ENCODE measurements around the gene CDC42. TPM values are rescaled to one million over a fixed set of nuclear protein-coding genes. Genes with fewer than 3 reads are reported as not detected.

CDC42 gene
- total and polyA plus RNA-seq, 9 of the 15 experiments (the other 6 are each of a cell fraction or from before 2014, with no cell fraction given): 186 to 398 (median 325) TPM

DNA sequence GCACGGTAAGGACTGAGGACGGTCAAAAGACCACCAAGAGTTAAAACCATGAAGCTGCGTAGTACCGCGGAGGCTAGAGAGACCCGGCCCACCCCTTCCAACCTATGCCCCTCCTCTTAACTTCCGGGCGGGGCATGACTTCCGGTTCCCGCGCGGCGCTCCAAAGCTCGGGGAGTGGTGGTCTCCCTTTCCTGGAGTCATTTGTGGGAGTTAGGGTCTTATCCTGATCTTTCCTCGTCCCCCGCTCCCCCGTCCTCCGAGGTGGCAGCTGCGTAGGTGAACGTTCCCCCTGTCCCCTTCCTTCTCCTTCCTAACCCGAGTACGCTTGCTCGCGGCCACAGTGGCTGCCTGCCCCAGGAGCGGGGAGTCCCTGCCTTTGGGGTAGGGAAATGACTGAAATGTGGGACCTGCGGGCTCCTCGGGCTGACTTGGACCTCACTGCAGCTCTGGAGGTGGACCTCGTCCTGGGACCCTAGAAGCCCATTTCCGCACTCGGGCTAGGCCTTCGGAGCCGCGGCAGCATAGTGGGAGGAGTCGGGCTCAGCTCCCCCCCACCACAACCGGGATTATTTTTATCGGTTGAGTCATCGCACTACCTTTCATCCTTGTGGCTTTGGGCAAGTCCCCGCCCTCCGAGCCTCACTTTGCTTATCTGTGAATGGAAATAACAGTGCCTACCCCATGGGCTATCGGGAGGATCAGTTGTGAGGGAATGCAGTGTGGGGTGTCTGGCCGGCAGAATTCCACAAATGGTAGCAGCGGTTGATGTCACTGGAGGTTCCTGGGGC is 26.9 kb upstream of the CDC42 start (continued):
- TF ChIP-seq POLR3G (IDR thresholded peaks at IDR 0.05; ENCODE audit: extremely low read depth, insufficient read length, insufficient replicate concordance) (no peak), ARID2 (IDR thresholded peaks at IDR 0.05) (no peak), NKRF (IDR thresholded peaks at IDR 0.05; ENCODE audit: borderline replicate concordance) (peak; percentile 75), EHMT2 (IDR thresholded peaks at IDR 0.05) (no peak; the same call in 1 of the 2 replicates), ZBTB33 (CRISPR knock-in tag; IDR thresholded peaks at IDR 0.05) (peak; percentile 24; the same call in 1 of the 2 replicates), NONO (IDR thresholded peaks at IDR 0.05; ENCODE audit: low read depth in 2 of 2, low read length in 1 of 2) (peak in 1 of 2 experiments; percentile 52; a peak in 1 of 4 replicates), FOXA3 (CRISPR knock-in tag; conservative IDR thresholded peaks at IDR 0.05 in 1 of 2, IDR thresholded peaks at IDR 0.05 in 1 of 2) (peak in 1 of 2 experiments; percentile 70; a peak in 2 of 4 replicates), JUND (IDR thresholded peaks at IDR 0.05; ENCODE audit: borderline replicate concordance, low read depth, low read length) (peak; percentile 98), JUND (tag; IDR thresholded peaks at IDR 0.05; ENCODE audit: borderline replicate concordance, low read depth, low read length) (peak; percentile 95; the same call in 2 of the 3 replicates), ZNF347 (CRISPR knock-in tag; IDR thresholded peaks at IDR 0.05; ENCODE audit: low read depth) (no peak), MLLT1 (IDR thresholded peaks at IDR 0.05) (peak in 1 of 2 experiments; percentile 37; a peak in 1 of 4 replicates), MEIS2 (IDR thresholded peaks at IDR 0.05; ENCODE audit: partially characterized antibody) (peak; percentile 76), ZNF184 (CRISPR knock-in tag; IDR thresholded peaks at IDR 0.05) (no peak), POLR2A (conservative IDR thresholded peaks at IDR 0.05) (peak; percentile 99), ARNT (IDR thresholded peaks at IDR 0.05) (peak; percentile 34 to 67; a peak in 1 of 4 replicates), CTBP1 (IDR thresholded peaks at IDR 0.05; ENCODE audit: borderline replicate concordance) (peak; percentile 92), ZNF253 (CRISPR knock-in tag; conservative IDR thresholded peaks at IDR 0.05) (no peak), NRF1 (conservative IDR thresholded peaks at IDR 0.05 in 1 of 2, IDR thresholded peaks at IDR 0.05 in 1 of 2) (peak; percentile 45 to 66), ZNF695 (CRISPR knock-in tag; IDR thresholded peaks at IDR 0.05) (peak; percentile 69; the same call in 1 of the 2 replicates), NR2F6 (CRISPR knock-in tag; IDR thresholded peaks at IDR 0.05) (no peak)
